ENCODE results near the gene GDF2.

Gene GDF2

DNA sequence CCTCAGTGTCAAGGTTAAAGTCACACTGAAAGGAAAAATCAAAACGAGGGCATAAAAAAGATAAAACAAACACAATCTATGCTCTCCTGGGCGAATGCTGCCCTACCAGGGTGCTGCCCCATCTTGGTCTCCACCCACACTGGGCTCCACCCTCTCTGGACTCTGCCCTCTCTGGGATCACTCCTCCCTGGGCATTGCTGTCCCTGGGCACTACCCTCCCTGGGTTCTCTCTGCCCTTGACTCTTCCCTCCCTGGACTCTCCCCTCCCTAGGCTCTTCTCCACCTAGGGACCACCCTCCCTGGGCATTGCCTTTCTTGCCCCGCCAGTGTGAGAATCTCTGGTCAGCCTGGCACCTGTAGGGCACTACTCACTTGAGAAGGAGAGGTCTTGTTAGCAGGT lies 8.6 kb downstream of the GDF2 start:
- intact Hi-C loops (cut with DNase I) = no loop called here
- DNase-seq = peak in 2 of 10 donors; percentile 12 to 37

DNA sequence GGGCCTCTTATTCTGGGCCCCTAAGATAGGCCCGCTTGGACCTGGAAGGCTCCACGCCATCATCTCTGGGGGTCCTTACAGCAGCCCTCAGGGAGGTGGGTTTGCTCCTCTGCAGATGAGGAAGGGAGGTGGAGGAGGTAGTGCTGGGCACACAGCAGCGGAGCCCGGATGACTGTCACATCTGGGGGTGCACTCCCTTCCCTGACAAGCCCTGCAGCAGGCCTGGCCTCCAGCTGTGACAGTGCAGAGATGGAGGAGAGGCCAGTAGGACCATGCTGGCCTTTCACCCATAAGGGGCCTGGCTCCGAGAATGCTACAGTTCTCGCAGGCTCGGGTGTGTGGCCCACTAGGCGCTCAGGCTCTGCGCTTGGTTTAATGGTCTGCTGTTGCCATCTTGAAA lies 9.2 kb downstream of the GDF2 start:
- DNase-seq = peak in 2 of 10 donors; percentile 26 to 63
- intact Hi-C loops (cut with DNase I) = no loop called here

DNA sequence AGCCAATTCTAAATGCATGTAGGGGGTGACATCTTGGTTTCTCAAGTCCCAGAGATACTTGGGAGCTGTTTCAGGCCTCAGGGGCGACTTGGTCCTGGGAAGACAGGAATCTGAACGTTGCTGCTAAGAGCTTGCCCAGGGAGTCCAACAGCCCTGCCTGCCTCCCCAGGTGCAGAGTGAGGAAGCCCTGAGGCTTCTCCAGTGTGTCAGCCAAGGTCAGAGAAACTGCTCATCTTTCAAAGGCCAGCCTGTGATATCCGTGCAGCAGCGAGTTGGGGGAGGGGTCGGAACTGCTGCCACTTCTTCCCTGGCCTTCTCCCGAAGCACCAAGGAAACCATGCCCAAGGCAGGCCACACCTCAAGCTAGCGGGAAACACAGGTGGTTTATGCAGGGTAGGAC lies 9.7 kb downstream of the GDF2 start:
- intact Hi-C loops (cut with DNase I) = no loop called here
- DNase-seq = peak in 2 of 10 donors; percentile 67 to 69

DNA sequence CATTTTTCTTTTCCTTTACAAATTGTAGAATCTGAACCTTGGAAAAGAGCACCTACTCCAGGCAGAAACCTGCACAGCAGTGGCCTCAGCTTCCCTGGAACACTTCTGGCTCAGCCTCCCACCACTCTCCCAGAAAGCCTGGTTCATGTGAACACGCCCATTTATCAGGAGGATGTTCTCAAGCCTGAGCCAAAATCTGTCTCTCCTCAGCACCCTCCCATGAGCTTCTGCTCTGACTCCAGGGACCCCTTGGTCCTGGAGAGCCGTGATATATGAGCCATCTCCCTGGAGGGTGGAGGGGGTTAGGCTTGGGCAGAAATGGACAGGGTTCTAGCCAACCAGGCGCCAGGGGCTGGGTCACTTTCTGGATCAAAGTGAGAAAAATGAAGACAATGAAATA lies 10.1 kb downstream of the GDF2 start:
- intact Hi-C loops (cut with DNase I) = no loop called here

DNA sequence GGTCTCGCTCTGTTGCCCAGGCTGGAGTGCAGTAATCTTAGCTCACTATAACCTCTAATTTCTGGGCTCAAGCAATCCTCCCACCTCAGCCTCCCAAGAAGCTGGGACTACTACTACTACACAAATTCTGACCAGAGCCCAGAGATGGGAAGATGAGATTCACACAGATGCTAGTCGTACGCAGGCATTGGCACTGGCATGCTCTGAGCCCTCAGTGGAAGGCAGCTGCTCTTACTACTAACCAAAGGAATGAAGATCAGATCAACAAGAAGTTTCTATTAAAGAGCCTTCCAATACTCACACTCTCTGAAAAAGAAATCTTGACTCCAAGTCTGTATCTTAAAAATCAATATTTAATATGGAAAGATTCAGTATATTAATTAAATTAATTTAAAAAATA lies 10.7 kb downstream of the GDF2 start:
- intact Hi-C loops (cut with DNase I) = no loop called here
- DNase-seq = peak in 1 of 10 donors; percentile 34

More for the DNA sequence above, 10.1 kb downstream of the GDF2 start:
- DNase-seq = peak in 2 of 10 donors; percentile 27 to 52

DNA sequence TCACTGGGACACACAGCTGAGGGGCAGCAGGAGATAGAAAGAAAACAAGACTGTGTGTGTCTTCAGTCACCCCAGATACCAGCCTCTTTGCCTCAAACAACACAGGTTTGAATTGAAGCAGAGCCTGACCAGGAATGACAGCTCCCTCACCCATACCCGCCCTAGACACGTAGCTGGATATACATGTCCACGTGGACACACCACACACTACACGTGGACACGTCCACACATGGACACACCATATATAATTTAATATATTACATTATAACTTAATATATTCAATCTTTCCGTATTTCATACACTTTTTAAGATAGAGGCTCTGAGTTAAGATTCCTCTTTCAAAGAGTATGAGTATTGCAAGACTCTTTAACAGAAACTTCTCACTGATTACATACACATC lies 11.3 kb downstream of the GDF2 start:
- DNase-seq = peak in 1 of 10 donors; percentile 38
- intact Hi-C loops (cut with DNase I) = no loop called here

DNA sequence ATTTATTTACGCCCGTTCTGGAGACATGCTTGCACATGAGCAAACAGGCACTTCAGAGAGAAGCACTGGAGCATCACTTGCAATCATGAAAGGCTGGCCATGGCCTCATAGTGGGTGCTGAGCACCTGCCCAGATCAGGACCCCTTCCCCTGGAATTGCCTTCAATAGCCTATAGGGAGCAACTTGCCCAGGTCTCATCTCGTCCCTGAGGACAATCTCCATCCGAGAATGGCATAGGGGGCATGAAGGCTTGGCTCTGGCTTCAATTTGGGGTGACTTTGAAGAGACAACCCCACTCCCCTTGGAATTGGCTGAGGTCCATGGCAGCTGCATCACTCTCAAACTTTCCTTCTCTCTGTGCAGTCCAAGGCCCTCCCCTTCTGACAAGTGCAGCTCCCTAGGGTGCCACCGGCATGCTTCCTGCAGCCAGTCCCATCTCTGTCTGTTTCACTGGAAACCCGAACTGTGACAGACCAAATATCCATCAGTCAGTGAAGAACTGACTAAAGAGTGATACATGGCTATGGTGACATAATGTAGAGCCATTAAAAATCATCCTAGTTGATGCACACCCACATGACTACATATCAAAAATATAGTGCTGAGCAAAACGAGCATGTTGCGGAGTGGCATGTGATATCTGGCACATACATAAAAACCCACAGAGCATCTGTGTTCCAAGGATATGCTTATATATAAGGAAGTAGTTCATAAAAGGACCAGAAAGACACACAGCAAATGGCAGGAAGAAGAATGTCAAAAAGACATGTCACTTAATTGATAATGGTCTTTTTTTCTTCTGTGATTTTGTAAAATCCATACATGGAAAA lies 12.4 kb downstream of the GDF2 start:
- intact Hi-C loops (cut with DNase I) = no loop called here
- peak in 2 of 10 donors; percentile 32 to 40 for DNase-seq

DNA sequence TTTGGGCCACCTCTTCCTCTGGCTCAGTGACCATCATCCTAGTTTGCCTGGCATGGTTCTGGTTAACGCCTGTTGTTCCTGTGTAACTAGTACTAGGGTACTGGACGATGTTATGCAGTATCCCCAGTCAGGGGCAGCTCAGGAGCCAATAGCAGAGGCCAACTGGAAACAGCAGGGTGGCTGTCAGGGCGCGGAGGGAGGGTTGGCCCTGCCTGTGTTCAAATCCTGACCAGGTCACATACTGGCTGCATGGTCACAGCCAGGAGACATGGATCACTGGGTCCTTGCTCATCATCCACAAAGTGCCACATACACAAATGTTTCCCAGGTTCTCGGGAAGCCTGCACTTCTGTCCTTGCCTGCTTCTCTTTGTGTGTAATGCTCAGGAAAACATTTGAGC lies 13.7 kb downstream of the GDF2 start:
- peak in 1 of 10 donors; percentile 41 for DNase-seq
- intact Hi-C loops (cut with DNase I) = no loop called here

DNA sequence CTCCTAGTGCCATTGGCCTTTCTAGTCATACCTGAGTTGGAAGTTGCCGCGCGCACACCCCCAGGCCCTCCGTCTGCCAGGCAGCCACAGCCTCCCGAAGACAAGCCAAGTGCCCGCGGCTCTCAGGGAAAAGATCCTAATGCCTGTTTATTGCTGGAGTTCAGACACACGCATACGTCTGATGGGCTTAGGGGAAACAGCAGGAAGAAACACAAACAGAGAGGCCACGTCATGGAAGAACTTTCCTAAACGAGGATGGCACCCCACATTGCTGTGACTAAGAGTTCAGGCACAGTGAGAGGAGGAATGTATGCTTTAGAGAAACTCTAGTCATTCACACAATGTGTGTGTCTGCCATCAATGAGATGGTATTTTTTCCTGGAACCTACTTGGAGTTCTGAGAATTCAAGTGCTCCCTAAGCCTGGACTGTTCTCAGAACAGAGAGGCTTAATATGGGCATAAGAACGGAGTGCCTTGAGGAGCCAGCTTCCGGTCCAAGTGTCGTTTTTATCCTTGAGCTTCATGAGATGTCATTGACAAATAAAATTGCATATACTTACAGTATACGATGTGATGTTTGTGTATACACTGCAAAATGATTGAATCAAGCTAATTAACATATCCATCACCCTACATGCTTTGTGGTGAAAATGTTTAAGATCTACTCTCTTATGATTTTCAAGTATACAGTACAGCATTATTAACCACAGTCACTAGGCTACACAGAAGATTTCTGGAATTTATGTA lies 14.3 kb downstream of the GDF2 start:
- intact Hi-C loops (cut with DNase I) = no loop called here
- peak in 1 of 10 donors; percentile 79 for DNase-seq

DNA sequence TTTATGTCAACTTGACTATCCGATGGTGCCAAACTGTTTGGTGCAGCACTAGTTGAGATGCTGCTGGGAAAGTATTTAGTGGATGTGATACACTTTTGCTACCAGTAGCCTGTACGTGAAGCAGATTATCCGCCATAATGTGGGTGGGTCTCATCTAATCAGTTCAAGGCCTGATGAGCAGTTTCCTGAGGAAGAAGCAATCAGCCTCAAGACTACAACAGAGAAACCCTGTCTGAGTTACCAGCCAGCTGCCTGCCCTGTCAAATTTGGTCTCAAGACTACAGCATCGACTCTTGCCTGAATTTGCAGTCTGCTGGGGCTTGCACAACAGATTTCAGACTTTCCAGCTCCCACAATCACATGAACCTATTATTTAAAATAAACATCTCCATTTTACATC lies 15.1 kb downstream of the GDF2 start:
- DNase-seq = peak in 2 of 10 donors; percentile 41 to 50
- intact Hi-C loops (cut with DNase I) = no loop called here

DNA sequence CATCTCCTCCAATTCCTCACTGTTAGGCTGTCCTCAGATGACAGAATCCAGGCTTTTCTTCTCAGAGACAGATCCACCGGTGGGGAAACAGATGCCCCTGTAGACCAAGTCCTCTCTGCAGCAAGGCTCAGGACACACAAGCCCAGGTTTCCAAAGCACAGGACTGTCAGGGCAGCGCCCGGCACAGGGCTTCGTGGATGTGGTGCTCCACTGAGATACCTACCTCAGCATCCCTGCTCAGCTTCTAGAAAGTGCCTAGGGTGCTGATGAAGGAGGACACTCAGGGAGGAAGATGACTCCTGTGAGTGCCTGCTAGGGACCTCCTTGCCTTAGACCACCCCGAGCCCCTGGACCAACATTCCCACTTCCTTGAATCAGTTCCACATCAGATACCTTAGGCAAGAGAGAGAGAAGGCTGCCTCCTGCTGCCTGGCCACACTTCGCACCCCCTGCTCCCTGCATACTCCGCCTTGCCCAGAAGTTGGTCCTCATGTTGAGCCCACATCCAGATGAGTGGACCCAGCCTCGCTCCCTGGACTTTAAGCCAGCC lies 17.0 kb downstream of the GDF2 start:
- peak in 1 of 10 donors; percentile 52 for DNase-seq
- intact Hi-C loops (cut with DNase I) = no loop called here

DNA sequence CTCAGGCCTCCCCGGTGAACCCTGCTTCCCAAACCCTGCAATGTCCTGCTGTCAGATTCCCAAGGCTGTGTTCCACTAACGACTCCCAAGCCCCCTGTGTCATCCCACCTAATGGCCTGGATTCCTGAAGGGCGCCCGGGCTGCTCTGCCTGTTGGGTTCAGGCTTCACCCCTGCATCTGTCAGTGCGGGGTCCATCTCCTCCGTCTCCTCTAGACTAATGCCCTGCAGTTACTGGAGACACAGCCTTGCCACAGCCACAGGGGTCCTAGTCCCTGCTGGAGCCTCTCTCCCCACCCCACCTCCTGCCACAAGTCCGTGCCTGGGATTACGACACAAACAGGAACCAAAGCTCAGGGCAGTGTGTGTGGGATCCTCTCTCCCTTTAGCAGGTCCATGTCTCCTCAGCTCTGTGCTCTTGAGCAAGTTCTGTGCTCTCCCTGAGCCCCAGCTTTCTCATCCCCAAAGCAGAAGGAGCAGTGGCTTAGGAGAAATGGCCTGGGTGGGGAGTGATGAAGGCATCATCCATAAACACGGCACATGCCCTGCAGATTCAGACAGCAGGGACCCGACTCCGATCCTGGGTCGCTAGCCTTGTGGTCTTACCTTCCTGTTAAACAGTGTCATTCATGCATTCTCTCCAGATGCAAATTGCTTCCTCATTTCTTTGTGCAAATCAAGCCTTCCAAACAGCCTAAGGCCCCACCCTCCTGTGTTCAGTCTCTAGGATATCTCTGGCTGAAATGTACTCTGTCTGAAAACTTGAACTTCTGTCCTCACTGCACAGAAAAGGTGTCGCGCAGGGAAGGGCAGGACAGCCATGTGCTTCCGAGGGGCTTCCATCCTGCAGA lies 17.7 kb downstream of the GDF2 start:
- intact Hi-C loops (cut with DNase I) = no loop called here
- DNase-seq = peak in 1 of 10 donors; percentile 80

DNA sequence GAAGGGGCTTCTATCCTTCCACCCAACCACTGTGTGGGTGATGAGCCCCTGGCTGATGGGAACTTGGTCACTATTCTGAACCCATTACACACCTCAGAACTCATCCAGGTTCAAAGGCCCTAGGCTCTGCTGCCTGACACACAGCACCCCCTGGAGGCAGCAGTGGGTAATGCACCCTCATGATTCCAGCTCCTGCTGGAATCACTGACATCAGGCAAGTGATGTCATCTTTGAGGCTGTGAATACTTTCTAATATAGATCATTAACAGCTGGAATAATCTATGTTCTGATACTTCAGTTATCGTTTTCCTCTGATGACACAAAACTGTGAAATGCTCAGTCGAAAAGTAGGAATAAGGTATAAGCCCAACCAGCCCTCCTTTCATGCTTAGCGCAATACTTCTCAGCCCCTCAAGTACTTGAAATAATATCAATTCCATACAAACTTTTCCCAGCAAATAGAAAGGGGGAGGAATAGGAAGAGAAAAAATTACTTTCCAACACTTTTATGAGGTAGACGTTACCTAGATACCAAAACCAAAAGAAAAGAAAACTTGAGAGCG lies 18.4 kb downstream of the GDF2 start:
- intact Hi-C loops (cut with DNase I) = no loop called here
- DNase-seq = peak in 8 of 10 donors; percentile 53 to 93 (median 69)

DNA sequence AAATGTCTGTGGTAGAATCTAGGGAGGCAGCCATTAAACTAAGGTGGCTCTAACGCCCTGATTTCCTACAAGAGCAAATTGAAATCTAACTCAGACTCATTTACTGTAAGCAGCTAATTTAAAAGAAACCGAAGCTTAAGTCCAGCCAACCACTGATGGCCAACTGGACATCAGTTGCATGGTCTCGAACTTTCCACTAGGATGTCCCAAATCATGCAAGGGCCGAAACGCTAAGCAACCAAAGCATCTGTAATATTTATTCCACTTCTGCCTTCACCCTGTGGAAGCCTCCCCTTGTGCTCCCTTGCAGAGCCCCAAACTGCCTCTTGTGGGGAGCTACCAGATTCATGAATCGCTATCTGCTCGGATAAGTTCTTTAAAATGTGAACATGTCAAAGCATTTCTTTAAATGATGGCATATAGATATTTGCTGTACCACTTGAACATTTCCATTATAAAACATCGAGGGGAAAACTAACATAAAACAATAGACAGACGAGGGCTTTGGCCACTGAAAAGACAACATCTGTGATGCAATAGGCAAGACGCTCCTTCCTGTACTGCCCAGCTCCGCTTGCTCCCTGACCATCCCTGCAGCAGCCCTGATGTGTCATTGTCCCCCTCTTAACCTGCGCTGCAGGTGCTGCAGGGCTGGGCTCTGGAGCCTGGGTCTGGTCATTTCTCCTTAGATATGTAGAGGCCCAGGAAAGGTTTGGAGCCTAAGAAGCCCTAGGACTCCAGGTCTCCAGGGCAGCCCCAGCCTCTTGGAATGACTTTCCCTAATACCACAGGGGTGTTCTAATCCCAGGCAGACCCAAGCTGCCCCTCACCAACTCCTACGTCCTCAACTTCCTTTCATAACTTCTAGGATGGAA lies 23.0 kb downstream of the GDF2 start:
- intact Hi-C loops (cut with DNase I) = no loop called here
- DNase-seq = peak in 1 of 10 donors; percentile 63

DNA sequence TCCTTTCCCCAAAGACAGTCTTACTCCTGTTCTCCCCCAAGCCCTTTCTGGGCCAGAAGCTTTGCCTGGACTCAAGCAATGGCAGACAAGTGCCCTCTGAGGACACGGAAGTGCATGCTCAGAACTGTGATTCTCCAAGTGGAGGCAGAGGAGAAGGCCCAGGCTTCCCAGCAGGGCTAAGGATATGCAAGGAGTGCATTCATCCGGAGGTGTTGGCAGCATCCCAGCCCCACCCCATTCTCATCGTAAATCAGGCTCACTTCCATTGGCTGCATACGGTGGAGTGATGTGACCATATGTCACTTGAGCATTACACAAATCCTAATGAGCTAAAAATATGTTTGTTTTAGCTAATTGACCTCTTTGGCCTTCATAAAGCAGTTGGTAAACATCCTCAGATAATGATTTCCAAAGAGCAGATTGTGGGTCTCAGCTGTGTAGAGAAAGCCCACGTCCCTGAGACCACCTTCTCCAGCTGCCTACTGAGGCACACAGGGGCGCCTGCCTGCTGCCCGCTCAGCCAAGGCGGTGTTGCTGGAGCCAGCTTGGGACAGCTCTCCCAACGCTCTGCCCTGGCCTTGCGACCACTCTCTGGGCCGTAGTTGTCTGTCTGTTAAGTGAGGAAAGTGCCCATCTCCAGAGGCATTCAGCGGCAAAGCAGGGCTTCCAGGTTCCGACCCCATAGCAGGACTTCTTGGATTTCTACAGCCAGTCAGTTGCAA lies 24.5 kb downstream of the GDF2 start:
- peak in 2 of 10 donors; percentile 59 to 65 for DNase-seq
- intact Hi-C loops (cut with DNase I) = no loop called here

DNA sequence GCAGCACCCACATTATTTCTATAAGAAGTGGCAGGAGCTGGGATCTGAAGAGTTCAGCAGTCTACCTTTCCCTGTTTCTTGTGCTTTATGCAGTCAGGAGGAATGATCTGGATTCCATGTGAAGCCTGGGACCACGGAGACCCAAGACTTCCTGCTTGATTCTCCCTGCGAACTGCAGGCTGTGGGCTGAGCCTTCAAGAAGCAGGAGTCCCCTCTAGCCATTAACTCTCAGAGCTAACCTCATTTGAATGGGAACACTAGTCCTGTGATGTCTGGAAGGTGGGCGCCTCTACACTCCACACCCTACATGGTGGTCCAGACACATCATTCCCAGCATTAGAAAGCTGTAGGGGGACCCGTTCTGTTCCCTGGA lies 25.0 kb downstream of the GDF2 start:
- DNase-seq = no peak
- intact Hi-C loops (cut with DNase I) = no loop called here

DNA sequence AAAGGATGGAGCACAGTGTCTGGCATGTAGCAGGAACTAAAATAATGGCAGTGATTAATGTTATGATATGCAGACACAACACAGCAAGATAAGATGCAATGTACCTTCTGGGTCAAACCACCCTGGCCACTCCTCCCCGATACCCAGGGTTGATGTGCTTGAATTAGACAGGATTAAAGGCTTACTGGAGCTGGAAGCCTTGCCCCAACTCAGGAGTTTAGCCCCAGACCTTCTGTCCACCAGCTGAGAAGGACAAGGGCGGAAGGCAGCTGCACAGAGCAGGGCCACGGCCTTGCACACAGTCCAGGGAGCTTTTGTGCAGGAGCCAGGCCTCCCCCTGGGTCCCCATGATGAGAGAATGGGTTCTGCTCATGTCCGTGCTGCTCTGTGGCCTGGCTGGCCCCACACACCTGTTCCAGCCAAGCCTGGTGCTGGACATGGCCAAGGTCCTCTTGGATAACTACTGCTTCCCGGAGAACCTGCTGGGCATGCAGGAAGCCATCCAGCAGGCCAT lies 25.9 kb downstream of the GDF2 start, which contains the start of gene RBP3:
Gene RBP3 (plus strand): TSS at position 226 of the 514 bp plus-strand sequence. CDS start 122 bp downstream, at position 348.
- peak in 1 of 10 donors; percentile 60 for DNase-seq
- intact Hi-C loops (cut with DNase I) = no loop called here
